Natural killer cell treated with Interleukin-12 subunit alpha and Interleukin-12 subunit beta and Interleukin-15 and Interleukin-18, amount 100 ng/mL, for 72 hours (primary cell): ENCODE measurements around the gene WFIKKN2. TPM values are rescaled to one million over a fixed set of nuclear protein-coding genes. Genes with fewer than 3 reads are reported as not detected.
"Not testable (repeated sequence)": the region's sequence is repeated elsewhere in the genome, so short reads cannot be mapped to it uniquely, and the experiment has no call there.

ENCODE experiments used
- ATAC-seq, 2 donors: fragments of 150-1000 bp; cut with Tn5 transposase in 1 of 2; sonication (Bioruptor Pico), chemical (Tn5 transposase) in 1 of 2; 2 replicates each; pipeline ENCODE4 v1.10.0; 2021
- DNase-seq: peaks from one replicate; pipeline ENCODE4 v3.0.0; 2022; ENCODE audit warnings: low spot score
- H3K27ac Mint-ChIP-seq, 2 donors: 1 replicate in 1 of 2; 2 replicates in 1 of 2; pipeline ENCODE4 v1.8.0; 2022; ENCODE audit warnings: mixed read lengths in 2 of 2, mild to moderate bottlenecking in 1 of 2, moderate library complexity in 1 of 2
- H3K27me3 Mint-ChIP-seq, 2 donors: 1 replicate in 1 of 2; 2 replicates in 1 of 2; pipeline ENCODE4 v1.8.0; 2022; ENCODE audit warnings: mixed read lengths in 2 of 2
- H3K36me3 Mint-ChIP-seq: one replicate; pipeline ENCODE4 v1.8.0; 2022; ENCODE audit warnings: mixed read lengths
- H3K4me1 Mint-ChIP-seq, 2 donors: 1 replicate in 1 of 2; 2 replicates in 1 of 2; pipeline ENCODE4 v1.8.0; 2022; ENCODE audit warnings: low read depth in 2 of 2, mixed read lengths in 2 of 2, mild to moderate bottlenecking in 1 of 2
- H3K4me3 Mint-ChIP-seq: one replicate; pipeline ENCODE4 v1.8.0; 2022; ENCODE audit warnings: mixed read lengths
- H3K9me3 Mint-ChIP-seq: 2 replicates; pipeline ENCODE4 v1.8.0; 2022; ENCODE audit warnings: mixed read lengths
- total RNA-seq, 2 donors: library from RNA; stranded (reverse); gene quantifications; one replicate each; pipeline ENCODE4 v1.2.3, GENCODE V29; 2022

WFIKKN2 gene
- total RNA-seq, 2 donors from 2014 or later: not detected

DNA sequence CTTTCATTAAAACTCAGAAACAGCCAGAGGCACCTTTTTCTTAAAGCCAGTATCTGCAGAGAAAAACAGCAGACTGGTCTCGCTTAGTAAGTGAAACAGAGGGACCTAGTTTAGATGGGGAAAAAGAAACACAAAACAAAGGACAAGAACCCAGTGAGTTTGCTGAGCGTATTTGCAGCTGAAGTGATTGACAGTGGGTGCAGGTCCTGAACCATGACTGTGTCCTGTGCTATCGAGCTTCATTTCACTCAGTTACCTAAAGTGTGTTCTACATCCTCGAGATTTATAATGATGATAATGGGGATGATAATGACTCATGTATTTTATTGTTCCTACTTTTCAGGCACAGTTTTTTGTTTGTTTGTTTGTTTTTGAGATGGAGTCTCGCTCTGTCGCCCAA lies 31.7 kb upstream of the WFIKKN2 start:
- no peak overlapping the region for H3K27ac Mint-ChIP-seq
- H3K4me3 Mint-ChIP-seq: no peak overlapping the region
- H3K36me3 Mint-ChIP-seq: no peaks in the 10 kb centered on the region

DNA sequence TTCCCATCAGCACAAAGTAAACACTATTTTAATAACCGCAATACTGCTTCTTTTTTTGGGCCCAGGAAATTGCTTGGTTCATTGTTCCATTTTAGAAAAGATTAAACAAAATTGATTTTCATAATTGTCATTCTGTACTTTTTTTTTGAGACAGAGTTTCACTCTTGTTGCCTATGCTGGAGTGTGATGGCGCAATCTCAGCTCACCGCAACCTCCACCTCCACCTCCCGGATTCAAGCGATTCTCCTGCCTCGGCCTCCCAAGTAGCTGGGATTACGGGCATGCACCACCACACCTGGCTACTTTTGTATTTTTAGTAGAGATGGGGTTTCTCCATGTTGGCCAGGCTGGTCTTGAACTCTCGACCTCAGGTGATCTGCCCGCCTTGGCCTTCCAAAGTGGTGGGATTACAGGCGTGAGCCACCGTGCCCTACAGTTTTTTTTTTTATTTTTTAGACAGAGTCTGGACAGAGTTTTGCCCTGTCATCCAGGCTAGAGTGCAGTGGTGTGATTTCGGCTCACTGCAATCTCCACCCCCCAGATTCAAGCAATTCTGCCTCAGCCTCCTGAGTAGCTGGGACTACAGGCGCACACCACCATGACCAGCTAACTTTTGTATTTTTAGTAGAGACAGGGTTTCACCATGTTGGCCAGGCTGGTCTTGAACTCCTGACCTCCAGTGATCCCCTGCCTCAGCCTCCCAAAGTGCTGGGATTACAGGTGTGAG lies 30.5 kb upstream of the WFIKKN2 start:
- not testable (repeated sequence) for DNase-seq, H3K9me3 Mint-ChIP-seq, H3K27ac Mint-ChIP-seq, H3K4me3 Mint-ChIP-seq, H3K4me1 Mint-ChIP-seq, H3K27me3 Mint-ChIP-seq, ATAC-seq, H3K36me3 Mint-ChIP-seq

More for the DNA sequence above, 31.7 kb upstream of the WFIKKN2 start:
- no peaks in the 10 kb centered on the region for H3K4me1 Mint-ChIP-seq
- H3K27me3 Mint-ChIP-seq: peaks cover 0 to 5% of the 10 kb centered on the region in 2 donors
- DNase-seq (no peak), ATAC-seq (no peak)
- no peaks in the 10 kb centered on the region for H3K9me3 Mint-ChIP-seq

DNA sequence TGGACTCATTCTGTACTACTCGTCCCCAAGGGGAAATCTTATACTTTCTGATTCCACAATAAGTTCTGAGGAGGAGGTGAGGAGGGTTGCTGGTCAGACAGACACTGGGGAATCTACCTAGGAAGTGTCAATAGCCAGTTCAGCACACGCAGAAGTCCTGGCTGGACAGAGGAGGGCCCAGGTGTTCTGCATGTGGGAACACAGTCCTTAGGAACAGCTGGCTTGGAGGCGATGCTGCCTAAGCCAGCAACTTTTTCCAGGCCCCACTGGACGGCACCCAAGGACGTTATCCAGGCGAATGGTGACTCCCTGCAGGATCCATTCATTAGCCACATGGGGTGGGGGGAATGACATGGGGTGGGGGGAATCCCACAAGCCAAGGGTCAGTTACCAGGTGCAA lies 29.9 kb upstream of the WFIKKN2 start:
- ATAC-seq: no peak
- Mint-ChIP-seq H3K27me3 (peaks cover 0 to 6% of the 10 kb centered on the region in 2 donors), H3K4me1 (no peaks in the 10 kb centered on the region), H3K4me3 (no peak overlapping the region), H3K9me3 (no peaks in the 10 kb centered on the region), H3K36me3 (no peaks in the 10 kb centered on the region), H3K27ac (no peak overlapping the region)
- DNase-seq: peak; percentile 37

DNA sequence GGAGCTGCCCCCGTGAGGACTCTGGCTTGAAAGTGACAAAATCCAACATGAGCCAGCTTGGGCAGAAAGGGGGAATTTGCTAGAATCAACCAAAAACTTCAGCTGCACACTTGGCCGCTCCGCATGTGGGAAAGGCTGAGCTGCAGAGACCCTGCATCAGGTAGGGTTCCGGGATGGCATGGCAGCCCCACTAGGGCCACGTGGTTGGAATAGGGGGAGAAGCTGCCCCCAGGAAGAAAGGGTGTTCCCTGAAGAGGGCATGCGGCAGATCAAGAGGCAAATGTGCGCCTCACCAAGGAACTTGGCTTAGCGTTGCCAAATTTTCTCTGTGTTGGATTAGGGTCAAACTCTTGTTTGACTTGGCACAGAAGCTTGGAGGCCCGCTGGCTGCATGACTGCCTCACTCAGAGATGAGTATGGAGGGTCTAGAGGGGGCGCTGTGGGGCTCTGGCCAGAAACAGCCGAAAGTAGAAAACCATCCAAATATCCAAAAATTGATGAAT lies 29.2 kb upstream of the WFIKKN2 start:
- no peak for ATAC-seq

DNA sequence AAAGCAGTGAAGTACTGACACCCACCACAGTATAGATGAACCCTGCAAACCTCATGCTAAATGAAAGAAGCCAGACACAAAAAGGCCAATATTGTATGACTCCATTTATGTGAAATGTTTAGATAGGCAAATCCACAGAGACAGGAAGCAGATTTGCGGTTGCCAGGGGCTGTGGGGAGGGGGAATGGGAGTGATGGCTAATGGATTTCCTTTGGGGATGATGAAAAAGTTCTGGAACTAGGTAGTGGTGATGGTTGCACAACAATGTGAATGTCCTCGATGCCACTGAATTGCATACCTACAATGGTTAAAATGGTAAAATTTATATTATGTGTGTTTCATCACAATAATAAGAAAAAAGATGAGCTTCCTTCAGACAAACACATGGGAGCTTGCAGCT lies 28.4 kb upstream of the WFIKKN2 start:
- ATAC-seq: no peak
- no peak overlapping the region for H3K27ac Mint-ChIP-seq
- DNase-seq: no peak
- H3K36me3 Mint-ChIP-seq: no peaks in the 10 kb centered on the region
- no peaks in the 10 kb centered on the region for H3K9me3 Mint-ChIP-seq
- H3K27me3 Mint-ChIP-seq: peaks cover 0 to 2% of the 10 kb centered on the region in 2 donors
- H3K4me1 Mint-ChIP-seq: no peaks in the 10 kb centered on the region
- H3K4me3 Mint-ChIP-seq: no peak overlapping the region

More for the DNA sequence above, 29.2 kb upstream of the WFIKKN2 start:
- Mint-ChIP-seq H3K4me3 (no peak overlapping the region), H3K27me3 (peaks cover 0 to 2% of the 10 kb centered on the region in 2 donors), H3K36me3 (no peaks in the 10 kb centered on the region), H3K9me3 (no peaks in the 10 kb centered on the region), H3K27ac (no peak overlapping the region), H3K4me1 (no peaks in the 10 kb centered on the region)
- peak; percentile 31 for DNase-seq

DNA sequence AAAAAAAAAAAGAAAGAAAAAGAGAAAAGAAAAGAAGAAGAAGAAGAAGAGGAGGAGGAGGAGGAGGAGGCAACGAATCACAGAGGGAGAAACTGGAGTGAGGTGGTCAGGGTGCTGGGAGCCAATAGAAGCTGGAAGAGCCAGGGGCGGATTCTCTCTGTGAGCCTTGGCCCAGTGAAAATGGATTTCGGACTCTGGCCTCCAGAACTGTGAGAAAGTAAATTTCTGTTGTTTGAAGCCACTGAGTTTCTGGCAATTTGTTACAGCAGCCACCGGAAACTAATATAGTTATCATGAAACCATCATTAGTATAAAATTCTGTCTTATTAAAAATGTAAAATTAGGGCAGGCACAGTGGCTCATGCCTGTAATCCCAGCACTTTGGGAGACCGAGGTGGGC lies 27.7 kb upstream of the WFIKKN2 start:
- no peak for ATAC-seq
- no peaks in the 10 kb centered on the region for H3K9me3 Mint-ChIP-seq
- no peaks in the 10 kb centered on the region for H3K36me3 Mint-ChIP-seq
- no peak overlapping the region for H3K4me3 Mint-ChIP-seq
- no peaks in the 10 kb centered on the region for H3K4me1 Mint-ChIP-seq
- H3K27ac Mint-ChIP-seq: no peak overlapping the region
- peaks cover 0 to 2% of the 10 kb centered on the region in 2 donors for H3K27me3 Mint-ChIP-seq
- no peak for DNase-seq

GRCh38 chr17:50808413-50808812 lies 27.0 kb upstream of the WFIKKN2 start:
- Mint-ChIP-seq H3K9me3 (no peaks in the 10 kb centered on the region), H3K36me3 (no peaks in the 10 kb centered on the region), H3K4me3 (no peak overlapping the region), H3K27me3 (peaks cover 2 to 5% of the 10 kb centered on the region in 2 donors), H3K4me1 (no peaks in the 10 kb centered on the region), H3K27ac (no peak overlapping the region)
- peak; percentile 8 for DNase-seq
- ATAC-seq: no peak

DNA sequence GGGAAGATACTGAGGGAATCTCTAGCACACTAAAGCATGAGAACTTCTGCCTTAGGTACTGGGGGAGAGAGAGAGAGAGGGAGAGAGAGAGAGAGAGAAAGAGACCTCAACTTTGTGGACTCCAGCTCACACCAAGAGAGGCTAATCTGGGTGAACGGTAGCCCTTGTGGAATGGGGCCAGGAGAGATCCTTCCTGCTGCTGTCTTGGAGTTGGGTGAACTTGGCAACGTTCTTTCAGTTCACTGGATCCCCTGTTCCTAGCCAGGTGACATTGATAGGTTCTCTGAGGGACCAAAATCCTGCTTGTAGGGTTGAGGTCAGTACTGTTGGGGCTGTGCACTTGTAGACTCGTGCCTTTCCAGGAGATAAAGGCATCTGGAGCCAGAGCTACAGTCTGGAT lies 26.5 kb upstream of the WFIKKN2 start:
- H3K27me3 Mint-ChIP-seq: peaks cover 6 to 10% of the 10 kb centered on the region in 2 donors
- no peak for ATAC-seq
- no peak overlapping the region for H3K4me3 Mint-ChIP-seq

GRCh38 chr17:50813583-50813982 lies 21.8 kb upstream of the WFIKKN2 start:
- peaks cover 19 to 37% of the 10 kb centered on the region in 2 donors for H3K27me3 Mint-ChIP-seq
- H3K4me1 Mint-ChIP-seq: peaks cover 3 to 16% of the 10 kb centered on the region in 2 donors
- no peak for DNase-seq
- H3K9me3 Mint-ChIP-seq: no peaks in the 10 kb centered on the region
- H3K4me3 Mint-ChIP-seq: no peak overlapping the region
- no peak overlapping the region for H3K27ac Mint-ChIP-seq
- no peak for ATAC-seq
- no peaks in the 10 kb centered on the region for H3K36me3 Mint-ChIP-seq

More for the DNA sequence above, 26.5 kb upstream of the WFIKKN2 start:
- Mint-ChIP-seq H3K27ac (no peak overlapping the region), H3K36me3 (no peaks in the 10 kb centered on the region), H3K9me3 (no peaks in the 10 kb centered on the region), H3K4me1 (no peaks in the 10 kb centered on the region)
- DNase-seq: no peak

DNA sequence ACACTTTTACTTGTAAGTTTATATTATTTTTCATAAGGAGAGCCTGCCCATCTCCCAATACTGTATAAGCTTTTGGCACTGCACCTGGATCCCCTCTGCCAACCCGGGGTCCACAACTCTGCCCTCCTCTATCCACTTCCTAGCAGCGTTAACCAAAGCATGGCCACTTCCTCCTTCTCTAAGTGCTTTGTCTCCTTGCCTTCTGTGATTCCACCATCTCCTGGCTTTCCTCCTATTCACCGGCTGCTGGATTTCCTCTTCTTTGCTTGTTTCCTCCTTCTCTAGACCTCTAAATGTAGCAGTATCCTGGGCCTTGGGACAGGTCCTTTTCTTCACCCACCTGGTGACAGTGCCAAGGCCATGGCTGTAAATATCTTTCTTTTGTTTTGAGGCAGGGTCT lies 20.0 kb upstream of the WFIKKN2 start:
- Mint-ChIP-seq H3K9me3 (no peaks in the 10 kb centered on the region), H3K27ac (no peak overlapping the region), H3K4me1 (peaks cover 11 to 25% of the 10 kb centered on the region in 2 donors), H3K36me3 (no peaks in the 10 kb centered on the region), H3K4me3 (no peak overlapping the region), H3K27me3 (peaks cover 21 to 47% of the 10 kb centered on the region in 2 donors)
- no peak for DNase-seq
- ATAC-seq: no peak

- no peaks in the 10 kb centered on the region for H3K36me3 Mint-ChIP-seq
- peaks cover 11 to 25% of the 10 kb centered on the region in 2 donors for H3K4me1 Mint-ChIP-seq
- H3K27me3 Mint-ChIP-seq: peaks cover 21 to 47% of the 10 kb centered on the region in 2 donors
- no peak overlapping the region for H3K4me3 Mint-ChIP-seq
- DNase-seq (no peak), ATAC-seq (no peak)
- H3K27ac Mint-ChIP-seq: no peak overlapping the region
- no peaks in the 10 kb centered on the region for H3K9me3 Mint-ChIP-seq
Measured at GRCh38 chr17:50816271-50816670, 19.1 kb upstream of the WFIKKN2 start.

- ATAC-seq: peak; percentile 66 to 71
- Mint-ChIP-seq H3K27ac (no peak overlapping the region), H3K4me1 (peaks cover 11 to 25% of the 10 kb centered on the region in 2 donors), H3K9me3 (no peaks in the 10 kb centered on the region), H3K36me3 (no peaks in the 10 kb centered on the region), H3K27me3 (peaks cover 25 to 52% of the 10 kb centered on the region in 2 donors), H3K4me3 (peak overlapping the region; percentile 38)
- no peak for DNase-seq
Measured at GRCh38 chr17:50816771-50817751, 18.3 kb upstream of the WFIKKN2 start.

DNA sequence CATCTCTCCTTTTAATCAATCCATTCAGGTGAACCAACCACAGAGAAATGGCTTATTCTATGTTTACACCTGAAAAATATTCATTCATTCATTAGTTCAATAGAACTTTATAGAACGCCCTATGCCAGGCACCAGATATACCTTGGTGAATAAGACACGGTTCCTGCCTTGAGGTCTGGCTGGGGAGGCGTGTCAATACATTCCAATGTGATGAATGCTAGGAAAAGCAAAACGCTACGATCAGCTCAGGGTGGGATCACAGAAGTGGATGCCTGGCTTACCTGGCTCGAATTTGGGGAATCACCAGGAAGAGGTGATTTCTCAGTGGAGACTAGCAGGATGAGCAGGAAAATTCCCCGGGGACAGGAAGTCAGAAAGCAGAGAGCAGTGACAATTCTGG lies 17.5 kb upstream of the WFIKKN2 start:
- Mint-ChIP-seq H3K4me1 (peaks cover 11 to 25% of the 10 kb centered on the region in 2 donors), H3K27me3 (peaks cover 25 to 53% of the 10 kb centered on the region in 2 donors), H3K9me3 (no peaks in the 10 kb centered on the region), H3K27ac (no peak overlapping the region), H3K4me3 (no peak overlapping the region), H3K36me3 (no peaks in the 10 kb centered on the region)
- no peak for ATAC-seq
- DNase-seq: no peak

DNA sequence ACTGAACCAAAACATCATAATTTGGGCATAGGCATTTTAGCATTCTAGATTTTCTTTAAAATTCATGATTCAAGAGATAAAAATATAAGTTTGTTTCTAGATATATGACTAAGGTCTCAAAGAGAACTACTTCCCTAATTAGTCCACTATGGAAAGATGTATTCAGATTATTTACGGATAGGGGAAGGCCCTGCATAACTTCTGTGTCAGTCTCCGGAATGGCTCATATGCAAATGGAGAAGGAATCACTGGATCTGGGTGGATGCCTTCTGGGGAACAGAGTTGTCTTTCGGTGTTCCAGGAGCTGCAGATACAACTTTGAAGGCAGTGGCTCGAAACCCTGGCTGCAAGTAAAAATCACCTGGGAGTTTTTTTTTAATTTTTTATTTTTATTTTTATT lies 17.1 kb upstream of the WFIKKN2 start:
- Mint-ChIP-seq H3K36me3 (no peaks in the 10 kb centered on the region), H3K27me3 (peaks cover 25 to 49% of the 10 kb centered on the region in 2 donors), H3K4me3 (no peak overlapping the region), H3K4me1 (peaks cover 11 to 25% of the 10 kb centered on the region in 2 donors), H3K27ac (no peak overlapping the region), H3K9me3 (no peaks in the 10 kb centered on the region)
- ATAC-seq: no peak
- DNase-seq: no peak
